Frontal cortex (tissue), 4 donors: Measurements from ENCODE around the gene FALEC. TPM values are rescaled to one million over a fixed set of nuclear protein-coding genes. Genes with fewer than 3 reads are reported as not detected.
A peak's percentile ranks its signal among the peaks of the same experiment; 100 is the strongest.
"Not testable (repeated sequence)": the region's sequence is repeated elsewhere in the genome, so short reads cannot be mapped to it uniquely, and the experiment has no call there.

Experiments used
- DNase-seq, 2 donors: peaks; one replicate each; pipeline ENCODE4 v3.0.0; 2012; ENCODE audit warnings: low spot score in 2 of 2
- FAIRE-seq: peaks from 2 replicates; lab custom pipeline; 2012; peaks lifted over from hg19 to GRCh38; lab: Jason Lieb, UNC
- total RNA-seq: library from RNA; depleted of rRNA; stranded (reverse); fragments of >200 nt; gene quantifications from one replicate; pipeline ENCODE4 v1.2.3, GENCODE V29; 2014
- donor health status: control.
- donor health status: control.
- donor health status: control.

FALEC gene
- total RNA-seq, 1 donor from 2014 or later: 0.41 TPM

GRCh38 chr1:150567341-150567716 lies 51.8 kb downstream of the FALEC start:
- DNase-seq (no peak), FAIRE-seq (no peak)

- DNase-seq: peak in 1 of 2 donors; percentile 8
- FAIRE-seq: no peak
Measured at GRCh38 chr1:150567717-150568593, 52.4 kb downstream of the FALEC start.

- FAIRE-seq: no peak
- DNase-seq: no peak
Measured at GRCh38 chr1:150568594-150568966, 53.0 kb downstream of the FALEC start.

GRCh38 chr1:150572918-150573647 lies 57.5 kb downstream of the FALEC start:
- no peak for DNase-seq
- no peak for FAIRE-seq

- not testable (repeated sequence) for DNase-seq, FAIRE-seq
Measured at GRCh38 chr1:150573648-150574071, 58.1 kb downstream of the FALEC start.

GRCh38 chr1:150574260-150575071 lies 58.9 kb downstream of the FALEC start:
- FAIRE-seq (no peak), DNase-seq (no peak)

- DNase-seq: no peak
- no peak for FAIRE-seq
Measured at GRCh38 chr1:150575072-150575489, 59.5 kb downstream of the FALEC start.

- DNase-seq: no peak
- no peak for FAIRE-seq
Measured at GRCh38 chr1:150575518-150576366, 60.2 kb downstream of the FALEC start.

- FAIRE-seq: no peak
- no peak for DNase-seq
Measured at GRCh38 chr1:150576367-150576711, 60.8 kb downstream of the FALEC start.

GRCh38 chr1:150576794-150577556 lies 61.4 kb downstream of the FALEC start:
- no peak for FAIRE-seq
- no peak for DNase-seq

GRCh38 chr1:150577557-150578271 lies 62.2 kb downstream of the FALEC start:
- no peak for DNase-seq
- no peak for FAIRE-seq

GRCh38 chr1:150578272-150579109 lies 62.9 kb downstream of the FALEC start:
- FAIRE-seq (no peak), DNase-seq (peak in 1 of 2 donors; percentile 33)

- DNase-seq: peak; percentile 94 to 97
- no peak for FAIRE-seq
Measured at GRCh38 chr1:150579110-150579944, 63.8 kb downstream of the FALEC start, which contains the start of gene MCL1. TSS of gene MCL1 (minus strand) at chr1:150579610. CDS start at chr1:150579530, 80 bp downstream.

GRCh38 chr1:150579945-150580642 lies 64.5 kb downstream of the FALEC start:
- FAIRE-seq: no peak
- no peak for DNase-seq

GRCh38 chr1:150580966-150581365 lies 65.4 kb downstream of the FALEC start:
- FAIRE-seq, DNase-seq: not testable (repeated sequence)

- not testable (repeated sequence) for DNase-seq, FAIRE-seq
Measured at GRCh38 chr1:150581437-150581836, 65.9 kb downstream of the FALEC start.
